HG03280 (cell line): ENCODE data around the gene PSAP.
A peak's percentile ranks its signal among the peaks of the same experiment; 100 is the strongest.
"Not testable (repeated sequence)": the region's sequence is repeated elsewhere in the genome, so short reads cannot be mapped to it uniquely, and the experiment has no call there.

Experiments used
- ATAC-seq: cut with Tn5 transposase; IDR thresholded peaks from one replicate; pipeline ENCODE4 v1.9.1; 2021; ENCODE audit warnings: mild to moderate bottlenecking, moderate library complexity; ENCODE audit not compliant: unreplicated experiment

PSAP gene

DNA sequence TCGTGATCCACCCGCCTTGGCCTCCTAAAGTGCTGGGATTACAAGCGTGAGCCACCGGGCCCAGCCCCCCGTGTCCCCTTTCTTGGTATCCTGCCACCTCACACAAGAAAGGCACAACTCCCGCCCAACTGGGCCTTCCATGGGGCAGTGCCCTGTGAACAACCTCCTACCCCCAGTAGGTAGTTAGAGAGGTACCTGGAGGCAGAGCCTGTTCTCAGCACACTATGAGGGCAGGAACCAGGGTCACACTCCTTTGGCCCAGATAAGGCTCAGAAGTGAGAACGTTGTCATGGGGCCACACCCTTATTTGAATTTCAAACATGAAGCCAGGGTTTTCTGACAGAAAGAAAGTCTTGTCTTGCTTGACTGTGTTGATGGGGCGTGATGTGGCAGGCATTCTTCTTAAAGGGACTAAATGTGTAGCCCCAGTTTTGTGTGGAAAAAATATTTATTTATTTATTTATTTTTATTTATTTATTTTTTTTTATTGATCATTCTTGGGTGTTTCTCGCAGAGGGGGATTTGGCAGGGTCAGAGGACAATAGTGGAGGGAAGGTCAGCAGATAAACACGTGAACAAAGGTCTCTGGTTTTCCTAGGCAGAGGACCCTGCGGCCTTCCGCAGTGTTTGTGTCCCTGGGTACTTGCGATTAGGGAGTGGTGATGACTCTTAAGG is 23.8 kb upstream of the PSAP start:
- ATAC-seq = not testable (repeated sequence)

DNA sequence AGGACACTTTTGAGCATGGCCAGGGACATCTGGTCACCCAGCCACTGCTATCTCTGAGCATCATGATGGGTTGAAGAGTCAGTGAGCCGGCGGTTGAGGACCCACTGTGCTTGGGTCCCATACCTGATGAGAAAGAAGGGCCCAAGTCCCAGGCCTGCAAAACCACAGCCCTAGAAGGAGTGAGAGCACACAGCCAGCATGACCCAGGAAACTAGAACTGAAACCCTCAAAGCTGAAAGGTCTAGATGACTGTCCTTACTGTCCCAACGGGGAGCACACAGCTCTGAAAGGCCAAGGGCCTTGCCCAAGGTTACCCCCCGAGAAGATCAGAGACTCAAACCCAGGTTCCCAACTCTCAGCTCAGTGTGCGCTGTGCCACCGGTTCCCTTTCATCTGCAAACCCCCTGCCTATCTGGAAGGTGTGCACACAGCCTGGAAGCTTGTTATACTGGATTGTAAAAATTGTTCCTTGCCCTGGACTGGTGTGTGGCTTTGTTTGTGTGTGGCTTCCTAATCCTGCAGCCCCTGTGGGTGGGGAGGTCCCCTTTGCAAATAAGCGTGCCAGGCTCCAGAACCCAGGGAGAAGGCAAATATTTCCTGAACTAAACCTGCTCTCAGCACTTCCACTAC is 22.6 kb upstream of the PSAP start:
- ATAC-seq = peak; percentile 91

DNA sequence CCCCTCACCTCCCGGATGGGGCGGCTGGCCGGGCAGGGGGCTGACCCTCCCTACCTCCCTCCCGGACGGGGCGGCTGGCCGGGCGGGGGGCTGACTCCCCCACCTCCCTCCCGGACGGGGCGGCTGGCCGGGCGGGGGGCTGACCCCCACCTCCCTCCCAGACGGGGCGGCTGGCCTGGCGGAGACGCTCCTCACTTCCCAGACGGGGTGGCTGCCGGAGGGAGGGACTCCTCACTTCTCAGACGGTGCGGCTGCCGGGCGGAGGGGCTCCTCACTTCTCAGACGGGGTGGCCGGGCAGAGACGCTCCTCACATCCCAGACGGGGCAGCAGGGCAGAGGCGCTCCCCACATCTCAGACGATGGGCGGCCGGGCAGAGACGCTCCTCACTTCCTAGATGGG is 18.6 kb upstream of the PSAP start:
- ATAC-seq = not testable (repeated sequence)

DNA sequence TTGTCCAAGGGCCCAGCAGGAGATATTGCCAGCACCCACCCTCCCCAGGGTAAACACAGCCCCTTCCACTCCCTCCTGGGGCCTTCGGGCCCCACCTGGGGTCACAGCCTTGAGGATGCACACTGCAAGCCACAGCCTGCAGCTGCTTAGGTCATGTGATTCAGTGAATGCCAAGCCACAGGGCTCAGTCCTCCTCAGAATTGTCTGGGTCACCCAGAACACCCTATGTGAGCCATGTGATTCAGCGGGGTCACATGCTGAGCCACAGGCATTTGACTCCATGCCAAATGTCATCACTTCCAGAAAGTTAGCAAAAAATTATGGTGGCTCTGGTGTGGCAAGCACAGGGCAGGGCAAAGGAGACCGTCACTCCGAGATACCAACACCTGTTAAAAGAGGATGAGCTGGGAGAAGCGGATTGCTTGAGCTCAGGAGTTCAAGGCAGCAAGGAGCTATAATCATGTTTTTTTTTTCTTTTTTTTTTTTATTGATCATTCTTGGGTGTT is 17.2 kb upstream of the PSAP start:
- ATAC-seq = no peak

DNA sequence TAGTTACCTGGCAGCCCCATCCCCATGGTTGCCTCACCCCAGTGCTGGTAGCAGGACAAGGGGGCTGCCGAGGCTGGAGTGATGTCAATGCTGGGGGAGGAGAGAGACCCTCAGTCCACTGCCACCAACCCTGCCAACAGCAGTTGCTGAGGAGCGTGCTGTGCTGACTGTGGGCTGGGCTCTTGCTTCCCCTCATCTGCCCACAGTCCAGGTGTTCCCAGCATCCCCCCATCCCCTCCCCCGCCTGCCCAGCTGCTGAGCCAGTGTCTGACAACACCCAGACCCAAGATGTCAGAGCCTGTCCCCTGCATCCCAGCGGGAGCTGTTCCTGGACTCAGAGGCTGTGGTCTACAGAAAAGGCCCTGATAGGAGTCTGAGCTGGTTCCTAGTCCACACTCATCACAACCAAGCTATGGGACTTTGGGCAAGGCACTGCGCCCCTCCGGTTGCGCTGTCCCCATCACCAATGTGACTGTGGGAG is 14.6 kb upstream of the PSAP start:
- no peak for ATAC-seq

DNA sequence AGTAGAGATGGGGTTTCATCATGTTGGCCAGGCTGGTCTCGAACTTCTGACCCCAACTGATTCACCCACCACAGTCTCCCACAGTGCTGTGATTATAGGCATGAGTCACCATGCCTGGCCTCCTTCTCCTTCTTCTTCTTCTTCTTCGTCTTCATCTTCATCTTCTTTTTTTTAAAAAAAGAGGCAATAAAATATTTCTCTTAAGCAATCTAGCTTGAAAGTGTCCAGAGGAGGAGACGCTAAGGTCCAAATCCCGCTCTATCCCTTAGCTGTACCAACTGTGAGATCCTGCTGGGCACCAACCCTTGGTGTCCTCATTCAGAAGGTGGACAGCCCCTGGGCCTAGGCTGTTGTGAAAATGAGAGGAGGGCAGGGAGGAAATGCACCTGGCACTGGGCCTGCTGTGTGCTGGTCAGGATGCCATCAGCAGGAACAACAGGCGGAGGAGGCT is 13.9 kb upstream of the PSAP start:
- ATAC-seq = no peak

DNA sequence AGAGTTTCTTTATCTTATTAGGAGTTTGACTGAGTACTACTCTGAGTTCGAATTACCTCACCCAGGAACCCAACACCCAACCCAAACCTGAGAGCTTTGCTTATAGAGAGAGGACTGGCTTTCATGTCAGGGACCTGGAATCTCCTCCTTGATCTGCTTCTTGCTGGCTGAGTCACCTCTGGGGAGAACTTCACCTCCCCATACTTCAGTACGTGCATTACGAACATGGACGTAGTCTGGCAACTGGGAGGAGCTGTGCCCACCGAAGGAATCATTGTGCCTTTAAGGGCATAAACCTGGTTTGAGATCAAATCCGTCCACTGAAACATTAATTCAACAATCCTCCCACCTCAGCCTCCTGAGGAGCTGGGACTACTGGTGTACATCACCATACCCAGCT is 12.2 kb upstream of the PSAP start:
- no peak for ATAC-seq

DNA sequence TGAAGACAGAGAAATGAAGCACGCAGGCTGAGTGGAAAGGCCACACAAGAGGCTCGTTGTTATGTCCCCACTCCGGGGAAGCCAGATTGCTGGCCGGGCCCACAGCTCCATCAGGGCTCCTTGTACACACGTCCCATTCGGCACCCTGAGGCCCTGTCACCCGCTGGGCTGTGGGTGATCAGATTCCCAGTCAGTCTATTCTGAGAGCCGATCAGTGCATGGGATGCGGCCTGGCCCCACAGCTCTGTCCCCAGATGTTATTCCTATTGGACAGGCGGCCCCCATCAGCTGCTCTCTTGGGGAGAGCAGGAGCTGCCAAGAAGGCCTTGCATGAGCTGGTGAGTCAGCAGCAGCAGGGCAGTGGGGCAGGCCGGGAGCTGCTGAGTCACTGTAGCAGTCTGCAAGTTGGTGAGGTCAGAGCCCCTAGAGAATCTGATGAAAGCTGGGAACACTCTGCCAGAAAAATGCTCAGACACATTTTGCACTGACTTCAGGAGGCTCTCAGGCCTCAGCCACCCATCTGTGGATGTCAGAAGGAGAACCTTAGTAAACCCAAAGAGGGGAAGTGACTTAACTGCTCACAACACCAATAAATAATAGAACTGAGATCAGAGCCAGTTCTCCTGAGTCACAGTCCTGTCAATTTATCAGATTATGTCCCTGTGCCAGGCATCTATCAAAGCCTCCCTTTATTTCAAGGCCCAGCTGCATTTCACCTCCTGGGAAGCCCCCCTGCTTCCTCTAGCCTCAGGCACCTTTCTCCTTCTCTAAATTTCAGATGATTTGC is 9.4 kb upstream of the PSAP start:
- no peak for ATAC-seq

DNA sequence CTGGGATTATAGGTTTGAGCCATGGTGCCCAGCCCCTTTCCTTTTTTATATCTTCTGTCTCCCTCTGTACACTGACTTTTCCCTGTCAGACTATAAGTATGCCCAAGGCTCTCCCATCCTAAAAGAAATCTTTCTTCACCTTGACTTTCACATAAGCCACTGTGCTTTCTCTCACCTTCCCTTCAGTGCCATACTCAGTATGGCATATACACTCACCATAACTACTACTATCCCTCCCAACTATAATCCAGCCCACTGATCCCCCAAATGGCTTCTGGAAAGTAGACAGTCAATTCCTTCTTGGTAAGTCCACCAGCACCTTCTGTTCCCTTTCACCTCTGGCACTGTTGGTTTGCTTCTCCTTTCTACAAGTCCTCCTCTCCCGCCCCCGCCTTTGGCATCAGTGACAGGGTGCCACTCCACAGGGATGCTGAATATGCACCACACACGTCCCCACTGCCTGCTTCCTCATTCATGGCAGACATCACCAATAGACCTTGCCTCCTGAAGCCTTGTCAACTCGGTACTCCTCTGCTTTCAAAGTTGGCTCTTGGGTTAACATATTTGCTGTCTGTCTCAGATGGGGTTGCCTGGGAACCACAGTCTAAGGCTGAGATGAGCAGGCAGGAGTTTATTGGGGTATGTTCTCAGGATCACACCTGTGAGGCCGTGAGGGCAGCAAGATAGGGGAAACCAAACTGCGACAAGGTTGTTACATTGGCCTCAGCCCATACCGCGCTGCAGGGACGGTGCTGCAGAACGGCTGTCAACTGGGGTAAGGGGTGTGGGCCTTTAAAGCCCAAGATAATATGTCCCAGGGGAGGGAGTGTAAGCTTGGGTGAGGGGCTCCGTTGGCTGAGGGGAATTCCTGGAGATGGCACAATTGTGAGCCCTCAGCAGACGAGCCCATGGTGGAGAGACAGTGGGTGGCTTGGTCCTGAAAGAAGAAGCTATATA is 7.2 kb upstream of the PSAP start:
- ATAC-seq = no peak

DNA sequence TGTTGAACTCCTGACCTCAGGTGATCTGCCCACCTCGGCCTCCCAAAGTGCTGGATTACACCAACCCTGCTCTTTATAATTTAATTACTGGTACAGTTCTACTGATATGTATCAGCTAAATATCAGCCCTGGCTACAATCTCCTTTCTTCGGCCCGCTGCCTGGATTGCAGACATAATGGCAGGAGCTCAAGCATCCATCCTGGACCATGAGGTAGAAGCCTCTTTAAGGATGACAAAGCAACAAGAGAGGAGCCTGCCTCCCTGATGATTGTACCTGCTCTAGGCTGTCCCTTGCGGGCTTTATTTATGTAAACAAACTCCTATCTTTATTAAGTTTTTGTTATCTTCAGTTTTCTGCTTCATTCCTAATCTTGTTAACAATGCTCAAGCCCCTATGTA is 5.6 kb upstream of the PSAP start:
- ATAC-seq = no peak

DNA sequence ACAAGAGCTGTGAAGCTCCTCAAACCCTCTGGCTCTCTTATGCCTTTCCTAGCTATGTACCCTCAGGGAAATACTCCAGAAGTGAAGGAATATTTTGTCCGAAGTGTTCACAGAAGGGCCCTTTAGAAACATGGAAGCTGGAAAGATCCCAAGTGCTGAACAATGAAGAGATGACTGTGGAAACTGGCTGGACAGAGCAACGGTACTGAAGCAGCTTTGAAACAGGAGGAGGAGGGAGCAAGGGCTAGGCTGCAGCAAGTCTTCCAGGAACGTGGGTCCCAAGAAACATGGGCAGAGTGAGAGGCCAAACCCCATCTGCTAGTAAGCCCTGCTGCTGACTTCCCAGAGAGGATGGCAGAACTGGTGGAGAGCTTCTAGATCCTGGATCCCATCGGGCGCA is 3.0 kb upstream of the PSAP start:
- ATAC-seq = no peak

DNA sequence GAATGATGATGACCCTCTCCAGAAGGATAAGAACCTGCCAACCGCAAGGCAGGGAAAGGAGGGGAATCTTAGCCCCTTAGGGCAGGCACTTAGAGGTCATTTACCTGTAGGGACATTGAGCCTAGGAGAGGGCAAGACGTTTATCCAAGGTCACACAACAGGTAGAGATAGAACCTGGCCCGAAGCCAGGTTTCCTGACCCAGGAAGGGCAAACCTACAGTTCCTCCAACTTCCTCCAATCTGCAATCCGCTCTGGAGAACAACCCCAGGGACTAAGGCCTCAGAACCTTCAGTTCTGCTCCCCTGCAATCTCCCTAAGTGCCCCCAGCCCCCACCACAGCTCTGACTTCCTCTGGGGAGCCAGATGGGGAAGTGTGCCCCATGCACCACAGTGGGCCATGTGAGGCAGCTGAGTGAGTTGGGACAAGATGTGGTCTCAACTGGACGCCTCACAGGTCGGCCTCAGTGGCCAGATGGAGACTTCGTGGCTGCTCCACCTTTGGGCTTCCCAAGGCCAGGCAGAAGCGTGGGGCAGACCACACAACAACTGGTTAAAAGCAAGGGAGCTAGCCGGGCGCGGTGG is 1.4 kb upstream of the PSAP start:
- no peak for ATAC-seq

DNA sequence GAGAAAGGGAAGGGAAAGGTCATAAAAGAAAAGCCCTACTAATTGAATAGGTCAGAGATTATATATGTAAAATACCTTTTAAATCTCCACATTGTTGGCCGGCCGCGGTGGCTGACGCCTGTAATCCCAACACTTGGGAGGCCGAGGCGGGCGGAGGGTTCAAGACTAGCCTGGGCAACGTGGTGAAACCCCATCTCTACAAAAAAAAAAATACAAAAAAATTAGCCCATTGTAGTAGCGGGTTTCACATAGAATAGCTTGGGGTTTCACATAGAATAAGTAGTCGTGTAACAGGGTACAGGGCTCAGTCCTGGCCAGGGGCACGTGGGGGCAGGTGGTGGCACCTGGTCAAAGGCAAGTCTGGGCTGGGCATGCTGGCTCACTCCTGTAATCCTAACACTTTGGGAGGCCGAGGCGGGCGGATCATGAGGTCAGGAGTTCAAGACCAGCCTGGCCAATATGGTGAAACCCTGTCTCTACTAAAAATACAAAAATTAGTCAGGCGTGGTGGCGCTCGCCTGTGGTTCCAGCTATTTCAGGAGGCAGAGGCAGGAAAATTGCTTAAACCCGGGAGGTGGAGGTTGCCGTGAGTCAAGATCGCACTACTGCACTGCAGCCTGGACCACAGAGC is 529 bp upstream of the PSAP start:
- ATAC-seq = peak; percentile 10

DNA sequence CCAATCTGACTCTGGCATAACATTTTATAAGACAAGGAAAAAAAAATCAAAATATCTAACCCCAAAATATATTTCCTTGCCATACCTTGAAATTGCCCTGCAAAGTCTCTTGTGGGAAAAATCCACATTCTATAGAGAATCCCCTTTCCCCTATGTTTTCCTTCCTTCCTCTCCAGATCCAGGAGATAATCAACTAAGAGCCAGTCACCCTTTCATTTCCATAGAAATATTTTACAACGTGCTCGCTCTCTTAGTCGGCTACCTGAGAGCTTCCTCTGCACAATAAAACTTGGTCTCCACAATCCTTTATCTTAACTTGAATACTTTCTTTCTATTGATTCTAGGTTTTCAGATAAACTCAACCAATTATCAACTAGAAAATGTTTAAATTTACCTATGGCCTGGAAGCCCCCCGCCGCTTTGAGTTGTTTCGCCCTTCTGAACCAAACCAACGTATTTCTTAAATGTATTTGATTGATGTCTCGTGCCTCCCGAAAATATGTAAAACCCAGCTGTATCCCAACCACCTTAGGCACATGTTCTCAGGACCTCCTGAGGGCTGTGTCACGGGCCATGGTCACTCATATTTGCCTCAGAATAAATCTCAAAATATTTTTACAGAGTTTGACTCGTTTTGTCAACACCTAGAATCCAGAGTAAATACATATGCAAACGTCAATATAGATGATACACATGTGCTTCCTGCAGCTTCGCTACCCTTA is 869 bp downstream of the PSAP start:
- ATAC-seq = no peak

DNA sequence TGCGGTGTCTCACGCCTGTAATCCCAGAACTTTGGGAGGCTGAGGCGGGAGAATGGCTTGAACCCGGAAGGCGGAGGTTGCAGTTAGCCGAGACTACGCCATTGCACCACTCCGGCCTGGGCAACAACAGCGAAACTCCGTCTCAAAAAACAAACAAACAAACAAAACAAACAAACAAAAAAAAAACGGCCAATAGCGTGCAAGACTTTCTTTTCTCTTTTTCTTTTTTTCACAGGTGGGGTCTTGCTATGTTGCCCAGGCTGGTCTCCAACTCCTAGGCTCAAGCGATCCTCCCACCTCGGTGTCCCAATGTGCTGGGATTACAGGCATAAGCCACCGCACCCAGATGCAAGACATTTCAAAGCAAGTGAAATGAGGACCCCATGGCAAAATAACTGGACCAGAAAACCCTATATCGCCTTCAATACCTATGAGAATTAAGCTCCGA is 1.6 kb downstream of the PSAP start:
- ATAC-seq = no peak

DNA sequence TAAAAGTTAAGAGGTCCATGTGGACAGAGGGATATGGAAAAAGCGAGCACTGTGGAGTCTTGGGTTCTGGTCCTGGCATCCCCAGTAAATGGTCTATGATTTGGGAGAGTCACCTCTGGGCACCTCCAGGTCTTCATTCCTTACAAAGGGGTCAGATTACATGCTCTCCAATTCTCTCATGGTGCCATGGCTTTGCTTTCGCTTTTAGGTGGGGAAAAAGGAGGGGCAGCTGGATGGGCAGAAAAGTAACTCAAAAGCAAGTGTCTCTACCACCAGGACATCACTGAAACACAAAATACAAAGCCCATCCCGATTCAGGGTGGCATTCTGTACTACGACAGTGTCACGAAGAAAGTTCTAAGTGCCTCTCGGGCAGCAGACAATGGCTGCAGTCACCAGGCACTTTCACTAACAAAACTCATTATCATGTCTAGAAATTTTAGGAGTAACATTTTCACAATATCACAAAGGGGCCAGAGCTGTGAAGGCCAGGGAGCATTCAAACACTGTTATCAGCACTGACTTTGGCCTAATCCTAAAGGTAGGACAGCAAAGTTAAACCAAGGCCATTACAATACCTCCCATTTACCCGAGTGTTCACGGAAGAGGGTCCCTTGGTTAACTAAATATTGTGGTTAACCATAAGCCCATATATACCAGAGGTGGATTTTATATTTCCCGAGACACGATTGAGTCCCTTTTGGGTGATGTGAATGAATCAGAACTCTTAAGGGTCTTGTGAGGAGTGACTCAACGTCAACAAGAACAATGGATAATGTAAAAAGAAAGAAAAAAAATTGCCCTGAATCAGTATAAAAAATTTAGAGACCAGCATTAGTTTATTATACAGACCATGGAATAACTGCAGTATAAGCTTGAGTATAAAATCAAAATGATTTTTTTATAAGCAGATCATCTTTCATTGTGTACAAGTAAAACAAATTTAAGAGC is 2.5 kb downstream of the PSAP start:
- no peak for ATAC-seq

DNA sequence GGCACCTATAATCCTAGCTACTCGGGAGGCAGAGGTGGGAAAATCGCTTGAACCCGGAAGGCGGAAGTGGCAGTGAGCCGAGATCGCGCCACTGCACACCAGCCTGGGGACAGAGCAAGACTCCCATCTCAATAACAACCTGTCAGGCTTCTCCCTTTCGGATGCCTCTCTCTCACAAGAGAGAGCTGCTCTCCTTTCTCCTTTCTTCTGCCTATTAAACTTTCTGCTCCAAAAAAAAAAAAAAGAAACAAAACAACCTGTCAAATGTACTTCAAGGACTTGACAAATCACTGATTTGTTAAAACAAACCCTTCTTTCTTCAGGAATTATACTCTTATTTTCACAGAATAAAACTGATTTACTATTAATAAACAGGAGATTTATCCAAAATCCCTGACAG is 3.6 kb downstream of the PSAP start:
- no peak for ATAC-seq

DNA sequence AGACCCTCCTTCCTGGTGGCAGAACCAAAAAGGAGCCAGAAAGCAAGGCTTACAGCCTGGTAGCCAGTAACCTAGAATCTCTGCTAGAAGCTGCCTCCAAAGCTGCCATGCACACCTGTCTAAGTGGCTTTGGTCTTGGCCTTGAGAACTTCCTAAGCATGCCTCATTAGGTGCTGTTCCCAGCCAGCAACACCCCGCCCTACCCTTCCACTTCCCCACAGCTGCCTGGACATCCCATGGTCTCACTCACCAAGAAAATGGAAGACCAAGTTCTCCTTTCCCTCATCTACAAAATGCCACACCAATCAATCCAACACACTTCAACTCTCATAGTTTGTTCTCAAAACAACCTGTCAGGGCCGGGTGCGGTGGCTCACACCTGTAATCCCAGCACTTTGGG is 4.2 kb downstream of the PSAP start:
- no peak for ATAC-seq
